Measurements from ENCODE around the gene TMCO1.
"Not testable (repeated sequence)": the region's sequence is repeated elsewhere in the genome, so short reads cannot be mapped to it uniquely, and the experiment has no call there.

The TMCO1 gene

DNA sequence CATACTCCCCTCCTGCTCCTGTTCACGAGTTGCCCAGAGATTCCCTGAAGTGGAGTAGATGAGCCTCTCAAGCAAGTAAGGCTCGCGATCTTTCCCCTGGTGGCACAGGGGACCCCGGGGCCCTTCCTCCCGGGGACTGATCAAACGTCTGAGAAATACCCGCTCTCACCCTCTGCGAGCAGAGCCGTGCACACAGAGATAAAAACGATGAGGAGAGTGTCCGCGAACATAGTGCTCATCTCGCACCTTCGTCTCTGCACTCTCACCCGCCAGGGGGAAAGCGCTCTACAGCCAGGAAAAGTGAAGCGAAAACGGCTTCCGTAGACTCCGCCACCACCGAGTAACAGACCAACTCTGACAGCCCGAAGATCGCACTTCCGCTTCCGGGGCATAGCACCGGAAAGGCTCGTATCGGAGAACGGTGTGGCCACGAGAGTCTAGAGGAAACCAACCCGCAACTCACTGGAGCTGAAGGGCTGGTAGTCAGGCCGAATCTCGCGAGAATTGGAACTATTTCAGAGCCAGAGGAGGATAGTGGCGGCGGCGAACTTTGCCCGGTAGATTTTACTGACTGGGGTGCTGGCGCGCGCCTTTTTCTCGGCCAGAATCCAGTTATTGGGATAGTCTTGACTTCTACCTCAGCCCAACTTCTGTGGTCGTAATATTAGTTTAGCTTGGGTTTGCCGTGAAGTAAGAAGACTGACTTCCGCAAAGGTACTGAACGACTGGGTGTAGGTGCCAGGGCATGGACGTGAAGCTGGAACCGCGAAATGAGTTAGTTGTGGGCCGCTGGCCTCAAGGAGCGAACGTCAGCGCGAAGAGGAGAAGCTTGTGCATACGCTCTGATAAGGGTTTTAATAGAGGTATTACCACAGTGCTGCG, at the start of gene TMCO1:
Gene TMCO1, minus strand, starts transcription at position 356 of the 882 bp plus-strand sequence. Its CDS starts 117 bp downstream, at position 239.
- in situ Hi-C loops (cut with MboI; ENCODE audit: low sequenced_read_pairs, unreplicated experiment): no loop called here
- DNase-seq (ENCODE audit: low spot score): peak; percentile 94
- TF ChIP-seq, protein P1, sequence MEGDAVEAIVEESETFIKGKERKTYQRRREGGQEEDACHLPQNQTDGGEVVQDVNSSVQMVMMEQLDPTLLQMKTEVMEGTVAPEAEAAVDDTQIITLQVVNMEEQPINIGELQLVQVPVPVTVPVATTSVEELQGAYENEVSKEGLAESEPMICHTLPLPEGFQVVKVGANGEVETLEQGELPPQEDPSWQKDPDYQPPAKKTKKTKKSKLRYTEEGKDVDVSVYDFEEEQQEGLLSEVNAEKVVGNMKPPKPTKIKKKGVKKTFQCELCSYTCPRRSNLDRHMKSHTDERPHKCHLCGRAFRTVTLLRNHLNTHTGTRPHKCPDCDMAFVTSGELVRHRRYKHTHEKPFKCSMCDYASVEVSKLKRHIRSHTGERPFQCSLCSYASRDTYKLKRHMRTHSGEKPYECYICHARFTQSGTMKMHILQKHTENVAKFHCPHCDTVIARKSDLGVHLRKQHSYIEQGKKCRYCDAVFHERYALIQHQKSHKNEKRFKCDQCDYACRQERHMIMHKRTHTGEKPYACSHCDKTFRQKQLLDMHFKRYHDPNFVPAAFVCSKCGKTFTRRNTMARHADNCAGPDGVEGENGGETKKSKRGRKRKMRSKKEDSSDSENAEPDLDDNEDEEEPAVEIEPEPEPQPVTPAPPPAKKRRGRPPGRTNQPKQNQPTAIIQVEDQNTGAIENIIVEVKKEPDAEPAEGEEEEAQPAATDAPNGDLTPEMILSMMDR (IDR thresholded peaks at IDR 0.05; ENCODE audit: borderline replicate concordance, control extremely low read depth, extremely low read depth, insufficient read depth, missing control alignments): peak; percentile 3

DNA sequence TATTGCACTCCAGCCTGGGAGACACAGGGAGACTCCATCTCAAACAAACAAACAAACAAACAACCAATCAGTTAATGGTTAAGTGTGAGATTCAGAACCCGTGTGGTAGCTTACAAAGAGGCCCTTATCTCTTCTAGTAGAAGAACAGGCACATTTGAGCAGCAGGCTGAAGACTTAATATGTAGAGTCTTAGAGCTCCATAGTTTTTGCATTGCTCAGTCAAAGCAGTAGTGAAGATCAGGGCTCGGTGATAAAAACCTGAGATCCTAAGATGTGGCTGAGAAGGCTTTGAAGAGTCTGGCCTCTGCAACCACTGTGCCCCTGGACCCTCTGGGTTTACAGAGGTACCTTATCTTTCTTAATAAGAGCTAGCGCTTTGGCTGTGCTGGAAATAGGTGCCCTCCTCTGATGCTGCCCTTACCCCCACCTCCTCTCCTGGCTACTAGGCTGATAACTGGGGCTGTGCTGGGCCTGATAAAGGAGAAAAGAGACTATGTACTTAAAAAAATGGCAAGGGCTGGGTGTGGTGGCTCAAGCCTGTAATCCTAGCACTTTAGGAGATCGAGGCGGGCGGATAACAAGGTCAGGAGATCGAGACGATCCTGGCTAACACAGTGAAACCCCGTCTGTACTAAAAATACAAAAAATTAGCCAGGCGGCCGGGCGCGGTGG, 48.3 kb upstream of the TMCO1 start:
- DNase-seq (ENCODE audit: low spot score): no peak
- TF ChIP-seq, protein P1 (IDR thresholded peaks at IDR 0.05; ENCODE audit: borderline replicate concordance, control extremely low read depth, extremely low read depth, insufficient read depth, missing control alignments): no peak
- in situ Hi-C loops (cut with MboI; ENCODE audit: low sequenced_read_pairs, unreplicated experiment): no loop called here

GRCh38 chr1:165816157-165816556, 47.5 kb upstream of the TMCO1 start:
- DNase-seq (ENCODE audit: low spot score): no peak
- in situ Hi-C loops (cut with MboI; ENCODE audit: low sequenced_read_pairs, unreplicated experiment): no loop called here
- TF ChIP-seq, protein P1 (IDR thresholded peaks at IDR 0.05; ENCODE audit: borderline replicate concordance, control extremely low read depth, extremely low read depth, insufficient read depth, missing control alignments): no peak

DNA sequence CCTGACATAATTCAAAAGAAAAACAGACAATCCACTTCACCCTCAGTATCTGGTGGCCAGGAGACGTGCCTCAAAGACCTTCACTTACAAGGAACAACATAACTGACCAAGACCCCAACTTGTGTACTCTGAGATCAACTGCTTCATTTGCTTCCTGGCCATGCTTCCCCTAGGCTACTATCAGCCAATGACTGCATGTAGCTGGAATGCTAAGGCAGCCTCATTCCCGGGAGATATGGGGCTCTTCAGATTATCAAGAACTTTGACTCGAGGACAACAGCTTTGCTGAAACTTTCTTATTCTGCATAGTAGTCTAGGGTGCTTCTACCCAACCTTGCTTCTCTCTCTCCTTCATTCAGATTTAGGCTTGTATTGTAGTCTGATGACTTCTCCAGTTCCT, 47.1 kb upstream of the TMCO1 start:
- TF ChIP-seq, protein P1 (IDR thresholded peaks at IDR 0.05; ENCODE audit: borderline replicate concordance, control extremely low read depth, extremely low read depth, insufficient read depth, missing control alignments): no peak
- DNase-seq (ENCODE audit: low spot score): no peak
- in situ Hi-C loops (cut with MboI; ENCODE audit: low sequenced_read_pairs, unreplicated experiment): no loop called here

DNA sequence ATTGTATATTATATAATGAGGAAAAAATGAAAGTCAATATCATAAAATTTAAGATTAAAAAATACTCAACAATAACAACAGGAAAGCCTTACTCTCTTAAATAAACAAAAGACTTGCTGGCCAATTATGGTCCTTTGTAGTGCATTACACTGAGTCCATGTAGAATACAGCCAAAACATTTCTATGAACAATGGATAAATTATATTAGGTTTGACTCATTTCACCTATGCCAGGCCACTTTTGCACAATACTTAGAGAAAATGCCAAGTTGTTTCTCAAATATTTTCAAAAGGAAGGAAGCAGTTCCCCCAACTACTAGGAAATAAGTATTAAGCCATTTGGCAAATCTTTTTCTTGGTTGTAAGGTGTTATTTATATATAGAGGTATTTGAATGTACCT, 38.9 kb upstream of the TMCO1 start:
- in situ Hi-C loops (cut with MboI; ENCODE audit: low sequenced_read_pairs, unreplicated experiment): no loop called here
- no peak for DNase-seq (ENCODE audit: low spot score)
- TF ChIP-seq, protein P1 (IDR thresholded peaks at IDR 0.05; ENCODE audit: borderline replicate concordance, control extremely low read depth, extremely low read depth, insufficient read depth, missing control alignments): no peak

DNA sequence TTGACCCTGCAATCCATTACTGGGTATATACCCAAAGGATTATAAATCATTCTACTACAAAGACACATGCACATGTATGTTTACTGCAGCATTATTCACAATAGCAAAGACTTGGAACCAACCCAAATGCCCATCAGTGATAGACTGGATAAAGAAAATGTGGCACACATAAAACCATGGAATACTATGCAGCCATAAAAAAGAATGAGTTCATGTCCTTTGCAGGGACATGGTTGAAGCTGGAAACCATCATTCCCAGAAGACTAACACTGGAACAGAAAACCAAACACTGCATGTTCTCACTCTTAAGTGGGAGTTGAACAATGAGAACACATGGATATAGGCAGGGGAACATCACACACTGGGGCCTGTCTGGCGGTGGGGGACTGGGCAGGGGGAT, 35.8 kb upstream of the TMCO1 start:
- in situ Hi-C loops (cut with MboI; ENCODE audit: low sequenced_read_pairs, unreplicated experiment); DNase-seq (ENCODE audit: low spot score): not testable (repeated sequence)

- TF ChIP-seq, protein P1 (IDR thresholded peaks at IDR 0.05; ENCODE audit: borderline replicate concordance, control extremely low read depth, extremely low read depth, insufficient read depth, missing control alignments): no peak
- no peak for DNase-seq (ENCODE audit: low spot score)
- in situ Hi-C loops (cut with MboI; ENCODE audit: low sequenced_read_pairs, unreplicated experiment): no loop called here
Observed at GRCh38 chr1:165799387-165799786, 30.7 kb upstream of the TMCO1 start.
